HUES6 (cell line): ENCODE measurements around the gene RP2.

Experiments used
- H3K27ac ChIP-seq: 2 replicates; pipeline ENCODE4 v1.7.0; 2013; ENCODE audit warnings: low read depth, mild to moderate bottlenecking, low read length, inconsistent platforms
- H3K27me3 ChIP-seq: 2 replicates; pipeline ENCODE4 v1.6.1; 2013; ENCODE audit warnings: low read length; ENCODE audit not compliant: control insufficient read depth, insufficient read depth
- H3K36me3 ChIP-seq: 2 replicates; pipeline ENCODE4 v1.6.1; 2013; ENCODE audit warnings: low read length; ENCODE audit not compliant: control insufficient read depth, insufficient read depth
- H3K4me1 ChIP-seq: 2 replicates; pipeline ENCODE4 v1.6.1; 2013; ENCODE audit warnings: low read length; ENCODE audit not compliant: control insufficient read depth, insufficient read depth
- H3K4me3 ChIP-seq: 2 replicates; pipeline ENCODE4 v1.5.1; 2013; ENCODE audit warnings: low read depth, low read length
- H3K9ac ChIP-seq: one replicate; pipeline ENCODE4 v1.6.1; 2013; ENCODE audit warnings: mild to moderate bottlenecking, low read length
- H3K9me3 ChIP-seq: 2 replicates; pipeline ENCODE4 v1.6.1; 2013; ENCODE audit warnings: low read depth, low read length; ENCODE audit not compliant: control insufficient read depth, insufficient read depth

RP2 gene

DNA sequence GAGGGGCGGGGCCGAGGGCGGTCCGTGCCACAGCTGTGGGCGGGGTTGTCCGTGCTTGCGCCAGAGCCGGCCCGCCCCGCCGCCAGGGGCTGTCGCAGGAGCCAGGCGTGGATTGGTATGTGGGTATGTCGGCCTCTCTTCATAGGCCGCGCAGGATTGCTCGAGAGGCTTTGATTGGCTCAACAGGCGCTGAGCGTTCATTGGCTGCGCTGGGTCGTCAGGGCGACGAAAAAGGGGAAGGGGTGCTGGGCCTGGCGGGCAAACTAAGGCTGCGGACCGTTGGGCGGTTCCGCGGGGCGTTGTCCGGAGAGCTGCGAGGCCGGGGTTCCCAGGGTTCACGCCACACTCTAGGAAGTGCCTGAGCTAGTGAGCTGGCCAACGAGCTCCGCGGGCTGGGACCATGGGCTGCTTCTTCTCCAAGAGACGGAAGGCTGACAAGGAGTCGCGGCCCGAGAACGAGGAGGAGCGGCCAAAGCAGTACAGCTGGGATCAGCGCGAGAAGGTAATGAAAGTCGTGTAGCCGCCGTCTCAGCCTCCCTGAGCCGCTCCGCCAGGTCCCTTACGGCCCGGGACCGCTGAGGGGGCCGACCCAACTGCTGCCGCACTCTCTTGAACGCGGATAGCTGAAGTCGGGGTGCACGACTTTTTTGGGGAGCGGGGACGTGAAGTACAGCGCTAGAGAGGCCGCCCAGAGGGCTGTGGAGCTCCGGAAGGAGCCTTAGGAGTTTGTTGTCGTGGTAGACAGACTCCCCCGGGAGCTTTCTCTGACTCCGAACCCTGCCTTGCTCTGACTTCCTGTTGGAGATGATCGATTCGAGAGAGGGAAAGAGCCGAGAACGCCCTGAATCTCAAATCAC lies at the start of gene RP2:
TSS of gene RP2 (plus strand) at position 343 of the 857 bp plus-strand sequence. CDS start at position 401, 58 bp downstream.
- H3K36me3 ChIP-seq, result no peaks in the 10 kb centered on the region
- H3K27ac ChIP-seq, result peak within 1 kb of the TSS; percentile 3; the same call in 1 of the 2 replicates
- peaks cover 11% of the 10 kb centered on the region for H3K4me1 ChIP-seq
- H3K9ac ChIP-seq, result peak within 1 kb of the TSS; percentile 87
- H3K4me3 ChIP-seq, result peak within 1 kb of the TSS; percentile 78
- no peaks in the 10 kb centered on the region for H3K9me3 ChIP-seq
- H3K27me3 ChIP-seq, result no peaks in the 10 kb centered on the region

DNA sequence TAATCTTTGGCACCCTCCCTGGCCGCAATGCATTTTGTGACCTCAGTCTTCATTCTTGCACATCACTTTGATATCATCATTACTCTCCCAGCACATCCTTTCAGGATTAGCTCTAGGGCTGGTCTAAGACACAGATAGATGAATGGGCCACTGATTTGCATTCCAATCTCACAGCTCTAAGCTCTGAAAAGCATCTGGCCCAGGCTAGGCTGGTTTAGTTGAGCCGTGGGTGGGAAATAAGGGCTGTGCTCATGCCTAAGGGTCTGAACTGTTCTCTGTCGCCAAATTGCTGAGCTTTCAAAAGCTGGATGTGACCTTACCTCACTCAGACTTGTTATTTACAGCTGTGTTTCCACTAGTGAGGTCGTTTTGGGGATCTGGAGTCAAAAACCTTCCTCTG lies 47.9 kb upstream of the RP2 start:
- Histone ChIP-seq H3K9ac (no peak overlapping the region), H3K27ac (no peak overlapping the region), H3K4me3 (no peak overlapping the region), H3K9me3 (no peaks in the 10 kb centered on the region), H3K27me3 (no peaks in the 10 kb centered on the region), H3K4me1 (peaks cover 19% of the 10 kb centered on the region), H3K36me3 (no peaks in the 10 kb centered on the region)

DNA sequence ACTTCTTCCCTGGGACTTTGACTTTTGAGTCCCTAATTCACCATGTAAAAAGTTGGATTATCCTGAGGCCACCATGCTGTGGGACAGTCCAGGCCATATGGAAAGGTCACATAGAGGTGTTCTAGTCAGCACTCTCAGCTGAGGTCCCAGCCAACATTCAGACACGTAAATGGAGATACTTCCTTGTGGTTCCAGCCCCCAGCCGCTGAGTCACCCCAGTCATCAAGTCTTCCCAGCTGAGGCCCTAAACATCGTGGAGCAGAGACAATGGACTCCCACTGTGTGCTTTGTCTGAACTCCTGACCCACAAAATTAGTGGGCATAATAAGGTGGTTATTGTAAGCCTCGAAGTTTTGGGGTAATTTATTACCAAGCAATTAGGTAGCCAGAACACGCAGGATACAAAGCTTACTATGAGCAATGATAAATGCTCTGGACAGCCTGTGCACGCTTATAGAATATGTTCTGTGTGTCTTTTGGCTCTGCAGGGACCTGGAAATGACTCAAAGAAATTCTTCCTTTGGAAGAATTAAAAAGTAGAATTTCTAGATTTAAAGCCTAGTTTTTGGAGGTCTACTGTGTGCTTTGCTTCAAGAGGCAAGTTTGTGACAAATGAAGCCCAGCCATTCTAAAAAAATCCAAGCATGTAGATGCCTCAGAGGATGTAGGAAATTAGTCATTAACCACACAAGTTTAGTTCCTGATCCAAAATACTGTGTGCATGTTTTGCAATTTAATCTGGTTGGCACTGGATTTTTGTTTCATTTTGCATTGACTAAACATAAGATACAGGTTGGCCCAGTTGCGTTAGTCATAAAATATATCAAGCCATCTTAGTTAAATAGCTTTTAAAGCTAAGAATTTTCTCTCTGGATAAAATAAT lies 44.7 kb upstream of the RP2 start:
- H3K27me3 ChIP-seq, result no peaks in the 10 kb centered on the region
- H3K9ac ChIP-seq, result peak overlapping the region; percentile 67
- H3K27ac ChIP-seq, result peak overlapping the region; percentile 44; the same call in 1 of the 2 replicates
- no peaks in the 10 kb centered on the region for H3K36me3 ChIP-seq
- no peak overlapping the region for H3K4me3 ChIP-seq
- H3K4me1 ChIP-seq, result peaks cover 19% of the 10 kb centered on the region
- H3K9me3 ChIP-seq, result no peaks in the 10 kb centered on the region

DNA sequence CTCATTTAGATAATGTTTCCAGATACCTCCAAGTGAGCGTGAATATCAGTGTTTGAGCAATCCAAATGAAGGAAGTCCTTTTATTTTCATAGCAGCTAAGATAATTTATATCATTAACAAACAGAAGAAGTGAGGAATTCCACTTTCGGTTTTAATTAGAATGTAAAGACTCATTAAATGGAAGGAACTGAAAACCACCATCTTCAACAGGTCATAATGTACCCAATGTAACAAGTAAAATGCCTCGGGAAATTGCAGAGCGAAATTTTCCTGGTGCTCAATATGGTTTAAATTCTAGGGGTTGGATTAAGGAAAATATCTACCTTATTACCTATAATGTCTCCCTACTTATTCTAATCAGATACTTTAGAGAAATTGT lies 44.0 kb upstream of the RP2 start:
- no peaks in the 10 kb centered on the region for H3K36me3 ChIP-seq
- H3K4me1 ChIP-seq, result peaks cover 19% of the 10 kb centered on the region
- no peak overlapping the region for H3K27ac ChIP-seq
- no peaks in the 10 kb centered on the region for H3K27me3 ChIP-seq
- no peaks in the 10 kb centered on the region for H3K9me3 ChIP-seq
- no peak overlapping the region for H3K9ac ChIP-seq
- H3K4me3 ChIP-seq, result no peak overlapping the region

DNA sequence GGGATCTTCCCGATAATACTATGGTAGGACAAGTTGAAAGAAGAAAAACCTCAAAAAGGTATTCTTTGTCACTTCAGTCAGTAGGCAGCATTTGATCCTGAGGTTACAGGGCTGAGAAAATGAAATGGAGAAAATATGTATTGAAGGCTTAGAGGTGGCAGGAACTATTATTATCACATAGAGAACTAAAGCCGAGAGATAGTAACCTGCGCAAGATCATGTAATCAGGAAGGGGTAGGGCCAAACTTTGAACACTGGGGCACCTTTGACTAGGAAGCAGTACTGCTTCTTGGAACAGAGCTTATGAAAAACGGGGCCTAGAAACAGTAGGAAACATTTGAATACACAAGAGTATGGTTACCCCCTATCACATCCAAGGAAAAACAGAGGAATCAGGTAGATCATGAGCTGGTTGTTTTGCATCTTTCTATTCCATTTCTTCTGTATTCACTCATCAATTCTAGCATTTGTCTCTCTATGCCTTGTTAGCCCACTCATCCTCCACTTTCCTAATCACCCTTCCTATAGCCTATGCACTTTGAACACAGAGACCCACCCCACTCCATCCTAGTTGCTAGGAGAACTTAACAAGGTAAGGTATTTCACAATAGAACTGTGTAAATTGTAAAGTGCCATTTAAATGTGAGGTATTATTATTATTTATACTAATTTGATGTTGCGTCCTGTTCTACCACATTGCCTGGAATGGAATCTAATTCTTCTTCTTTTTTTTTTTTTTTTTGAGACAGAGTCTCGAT lies 43.3 kb upstream of the RP2 start:
- Histone ChIP-seq H3K27ac (no peak overlapping the region), H3K4me3 (no peak overlapping the region), H3K36me3 (no peaks in the 10 kb centered on the region)

DNA sequence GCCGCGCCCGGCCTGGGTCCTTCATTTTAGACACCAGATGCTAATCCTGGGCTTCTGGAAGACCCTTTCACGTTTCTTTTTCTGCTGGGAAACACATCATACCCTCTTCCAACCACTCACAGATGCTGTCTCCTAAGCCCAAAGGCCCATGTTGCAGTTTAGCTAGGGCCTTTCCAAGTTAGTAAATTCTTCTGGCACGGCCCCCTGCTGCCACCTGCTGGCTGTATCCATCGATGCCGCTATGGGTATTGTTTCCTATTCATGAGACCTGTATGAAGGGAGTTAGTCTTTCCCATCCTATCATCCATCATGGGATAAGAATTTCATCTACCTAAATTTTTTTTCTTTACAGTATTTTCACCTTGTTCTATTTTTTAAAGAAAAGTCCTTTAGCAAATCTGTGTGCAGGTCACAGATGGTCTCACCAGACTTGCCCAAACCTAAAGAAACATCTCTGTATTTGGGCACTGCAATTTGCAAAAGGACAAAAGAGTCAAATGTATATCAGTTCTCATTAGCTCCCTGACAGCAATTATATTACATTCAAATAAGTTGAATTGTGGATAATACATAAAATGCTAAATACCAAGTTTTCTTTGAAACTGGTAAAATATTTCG lies 40.2 kb upstream of the RP2 start:
- Histone ChIP-seq H3K27me3 (no peaks in the 10 kb centered on the region), H3K36me3 (no peaks in the 10 kb centered on the region), H3K27ac (no peak overlapping the region), H3K9me3 (no peaks in the 10 kb centered on the region), H3K4me3 (no peak overlapping the region), H3K9ac (no peak overlapping the region), H3K4me1 (peaks cover 10% of the 10 kb centered on the region)

More for the DNA sequence above, 43.3 kb upstream of the RP2 start:
- Histone ChIP-seq H3K9ac (no peak overlapping the region), H3K4me1 (peaks cover 18% of the 10 kb centered on the region), H3K9me3 (no peaks in the 10 kb centered on the region), H3K27me3 (no peaks in the 10 kb centered on the region)

DNA sequence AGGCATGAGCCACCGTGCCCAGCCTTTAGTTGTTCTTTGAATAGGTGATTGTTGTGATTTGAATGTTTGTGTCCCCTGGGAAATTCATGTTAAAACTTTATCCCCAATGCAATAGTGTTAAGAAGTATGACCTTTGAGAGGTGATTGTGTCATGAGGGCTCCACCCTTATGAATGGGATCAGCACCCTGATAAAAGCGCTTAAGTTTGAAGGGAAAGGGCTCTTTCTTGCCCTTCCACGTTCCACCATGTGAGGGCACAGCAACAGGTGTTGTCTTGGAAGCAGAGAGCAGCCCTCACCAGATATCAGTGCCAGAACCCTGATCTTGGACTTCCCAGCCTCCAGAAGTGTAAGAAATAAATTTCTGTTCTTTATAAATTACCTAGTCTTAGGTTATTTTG lies 33.7 kb upstream of the RP2 start:
- no peaks in the 10 kb centered on the region for H3K36me3 ChIP-seq

DNA sequence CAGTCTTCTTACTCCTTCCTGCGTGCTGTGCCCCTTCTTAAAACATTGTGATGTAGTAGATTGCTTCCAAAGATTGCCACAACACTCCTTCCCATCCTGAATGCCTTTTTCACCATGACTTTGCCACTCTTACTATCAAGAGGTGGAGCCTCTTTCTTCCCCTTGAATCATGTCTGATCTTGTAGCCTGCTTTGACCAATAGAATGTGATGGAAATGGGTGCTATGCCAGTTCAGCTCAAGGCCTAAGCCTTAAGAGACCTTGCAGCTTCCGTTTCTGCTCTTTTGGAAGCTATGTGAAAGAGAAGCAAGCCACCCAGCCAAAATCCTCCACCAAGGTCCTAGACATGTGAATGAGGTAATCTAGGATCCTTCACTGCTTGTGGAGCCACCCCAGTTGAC lies 31.6 kb upstream of the RP2 start:
- no peak overlapping the region for H3K27ac ChIP-seq
- no peaks in the 10 kb centered on the region for H3K36me3 ChIP-seq
- H3K27me3 ChIP-seq, result no peaks in the 10 kb centered on the region
- no peaks in the 10 kb centered on the region for H3K4me1 ChIP-seq
- H3K9ac ChIP-seq, result no peak overlapping the region
- no peaks in the 10 kb centered on the region for H3K9me3 ChIP-seq
- H3K4me3 ChIP-seq, result no peak overlapping the region

More for the DNA sequence above, 33.7 kb upstream of the RP2 start:
- no peak overlapping the region for H3K4me3 ChIP-seq
- no peak overlapping the region for H3K9ac ChIP-seq
- H3K9me3 ChIP-seq, result no peaks in the 10 kb centered on the region
- no peaks in the 10 kb centered on the region for H3K27me3 ChIP-seq
- H3K4me1 ChIP-seq, result no peaks in the 10 kb centered on the region
- H3K27ac ChIP-seq, result no peak overlapping the region

DNA sequence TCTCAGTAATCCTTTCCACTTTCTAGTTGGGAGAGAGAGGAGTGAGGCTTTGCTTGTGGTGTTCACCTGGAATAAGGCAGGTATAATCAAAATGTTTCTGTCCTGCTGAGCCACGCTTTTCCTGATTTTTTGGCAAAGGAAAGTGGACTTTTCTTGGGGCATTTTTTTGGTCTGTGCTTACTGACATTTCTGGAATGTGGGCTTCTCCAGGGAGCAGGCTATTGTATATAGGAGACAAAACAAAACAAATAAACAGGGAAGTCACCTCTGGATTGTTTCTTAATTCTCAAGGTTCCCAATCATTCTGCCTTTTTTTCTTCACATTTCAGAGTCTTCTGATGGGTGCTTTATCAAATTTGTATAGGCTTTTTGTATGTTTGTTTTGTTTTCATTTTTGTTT lies 25.7 kb upstream of the RP2 start:
- H3K9ac ChIP-seq, result no peak overlapping the region

DNA sequence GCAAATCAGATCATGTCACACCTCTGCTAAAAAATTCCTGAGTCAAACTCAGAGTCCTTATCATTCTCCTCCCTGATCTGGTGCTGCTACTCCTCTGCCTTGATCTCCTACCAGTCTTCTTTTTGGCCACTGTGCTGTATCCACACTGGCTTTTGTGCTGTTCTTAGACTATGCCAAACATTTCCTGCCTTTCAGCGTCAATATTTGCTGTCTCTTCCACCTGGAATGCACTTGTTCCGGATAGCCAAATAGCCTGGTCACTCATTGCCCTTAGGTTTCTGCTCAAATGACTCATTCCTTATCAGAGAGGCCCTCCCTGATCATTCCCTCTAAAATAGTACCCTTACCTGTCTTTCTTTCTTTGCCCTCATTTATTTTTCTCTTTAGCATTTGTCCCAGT lies 24.4 kb upstream of the RP2 start:
- Histone ChIP-seq H3K9me3 (no peaks in the 10 kb centered on the region), H3K4me1 (peaks cover 5% of the 10 kb centered on the region; the same call in 1 of the 2 replicates), H3K9ac (no peak overlapping the region), H3K27ac (no peak overlapping the region), H3K36me3 (no peaks in the 10 kb centered on the region), H3K4me3 (no peak overlapping the region), H3K27me3 (no peaks in the 10 kb centered on the region)

More for the DNA sequence above, 25.7 kb upstream of the RP2 start:
- Histone ChIP-seq H3K9me3 (no peaks in the 10 kb centered on the region), H3K4me3 (no peak overlapping the region), H3K36me3 (no peaks in the 10 kb centered on the region), H3K27ac (no peak overlapping the region), H3K4me1 (peaks cover 5% of the 10 kb centered on the region; the same call in 1 of the 2 replicates), H3K27me3 (no peaks in the 10 kb centered on the region)
